Cortex of kidney (tissue), 1 donor: ENCODE measurements around the gene FGF5.
"Not testable (repeated sequence)": the region's sequence is repeated elsewhere in the genome, so short reads cannot be mapped to it uniquely, and the experiment has no call there.

Source experiments
- DNase-seq: peaks from one replicate; lab custom pipeline; 2025; lab: John Stamatoyannopoulos, UW

Gene FGF5

DNA sequence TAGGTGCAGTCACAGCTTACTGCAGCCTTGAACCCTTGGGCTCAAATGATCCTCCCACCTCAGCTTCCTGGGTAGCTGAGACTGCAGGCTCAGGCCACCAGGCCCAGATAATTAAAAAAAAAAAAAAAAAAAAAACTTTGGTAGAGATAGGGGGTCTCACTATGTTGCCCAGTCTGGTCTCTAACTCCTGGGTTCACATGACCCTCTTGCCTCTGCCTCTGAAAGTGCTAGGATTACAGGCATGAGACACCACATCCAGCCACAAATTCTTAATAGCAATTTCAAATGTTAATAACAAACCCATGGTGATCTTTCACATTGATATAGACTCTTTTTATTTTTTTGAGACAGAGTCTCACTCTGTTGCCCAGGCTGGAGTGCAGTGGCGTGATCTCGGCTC lies 12.3 kb upstream of the FGF5 start:
- DNase-seq = no peak

DNA sequence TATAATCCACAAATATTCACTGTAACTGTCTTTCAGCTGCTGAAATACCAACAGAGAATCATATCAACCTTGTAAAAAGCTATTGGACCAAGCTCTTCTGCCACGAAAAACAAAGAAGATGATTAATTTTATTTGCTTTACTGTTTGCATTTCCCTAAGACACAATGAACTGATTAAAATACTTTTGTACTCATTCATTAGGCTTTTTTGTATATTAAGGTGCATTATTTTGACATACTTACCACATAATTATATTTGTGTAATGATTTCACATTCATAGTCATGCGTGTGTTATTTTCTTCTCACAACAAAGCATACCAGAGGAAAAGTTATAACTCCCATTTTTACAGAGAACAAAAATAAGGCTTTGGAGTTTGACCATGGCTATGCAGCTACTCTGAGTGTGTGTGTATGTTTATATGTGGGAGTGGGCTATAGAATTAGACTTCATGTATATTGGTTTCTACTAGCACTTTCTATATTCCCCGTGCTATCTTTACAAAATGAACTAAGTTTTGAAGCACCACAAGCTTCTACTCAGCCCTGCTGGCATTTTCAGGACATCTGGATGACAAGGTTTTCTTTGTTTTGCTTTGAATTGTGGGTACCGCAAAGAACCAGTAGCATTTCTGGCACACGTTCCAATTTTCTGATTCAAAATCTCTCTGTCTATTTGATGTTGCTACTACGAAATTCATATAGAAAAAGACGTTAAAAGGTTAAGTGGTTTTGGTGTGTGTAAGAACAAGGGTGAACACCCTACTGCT lies 11.0 kb upstream of the FGF5 start:
- no peak for DNase-seq

DNA sequence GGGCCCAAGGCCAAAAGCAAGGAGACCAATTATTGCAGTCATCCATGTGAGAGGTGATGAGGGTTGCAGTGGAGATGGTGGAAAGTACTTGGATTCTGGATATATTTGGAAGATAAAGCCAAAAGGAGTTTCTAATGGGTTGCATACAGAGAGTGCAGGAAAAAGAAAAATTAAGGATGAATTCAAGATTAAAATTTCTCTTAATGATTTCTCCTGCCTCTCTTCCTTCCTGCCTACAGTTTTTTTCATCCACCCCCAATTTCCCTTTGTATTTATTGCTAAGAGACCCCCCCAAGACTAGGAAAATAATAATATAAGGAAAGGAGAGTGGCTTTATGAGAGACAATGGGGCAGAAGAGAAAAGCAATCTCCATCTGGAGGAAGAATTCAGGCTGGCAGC lies 8.6 kb upstream of the FGF5 start:
- DNase-seq = no peak

DNA sequence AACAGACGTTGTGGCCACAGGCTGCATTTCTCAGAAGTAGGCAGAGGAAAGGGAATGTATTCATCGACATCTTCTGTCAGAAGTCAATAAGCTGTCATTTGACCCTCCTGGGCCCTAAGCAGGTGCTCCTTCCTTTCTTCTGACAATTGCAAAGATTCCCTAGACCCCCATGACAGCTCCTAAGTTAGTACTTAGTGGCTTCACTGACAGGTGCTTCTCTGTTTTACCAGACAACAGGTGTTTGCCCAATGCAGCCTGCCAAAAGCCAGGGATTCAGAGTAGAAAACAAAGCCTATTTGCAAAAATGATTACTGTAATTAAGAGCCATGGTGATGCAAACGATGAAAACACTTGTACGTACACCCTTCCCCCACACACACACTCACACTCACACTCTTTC lies 7.5 kb upstream of the FGF5 start:
- DNase-seq = no peak

DNA sequence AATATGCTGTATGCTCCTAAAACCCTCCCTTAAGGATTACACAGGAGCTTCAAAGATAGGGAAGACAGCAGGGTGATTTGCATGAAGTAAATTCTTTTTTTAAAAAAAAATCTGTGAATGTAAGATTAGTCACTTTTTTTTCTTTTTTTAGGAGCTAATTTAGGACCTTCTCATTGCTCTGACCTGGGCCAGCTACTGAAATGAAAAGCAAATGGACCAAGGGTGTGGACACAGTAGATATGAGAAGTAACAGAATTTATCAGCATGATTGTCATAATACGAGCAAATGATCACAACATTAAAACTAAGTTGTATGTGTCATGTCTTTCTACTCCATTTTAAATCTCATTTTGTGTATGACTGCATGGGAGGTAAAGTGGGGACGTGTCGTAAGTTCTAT lies 6.6 kb upstream of the FGF5 start:
- no peak for DNase-seq

DNA sequence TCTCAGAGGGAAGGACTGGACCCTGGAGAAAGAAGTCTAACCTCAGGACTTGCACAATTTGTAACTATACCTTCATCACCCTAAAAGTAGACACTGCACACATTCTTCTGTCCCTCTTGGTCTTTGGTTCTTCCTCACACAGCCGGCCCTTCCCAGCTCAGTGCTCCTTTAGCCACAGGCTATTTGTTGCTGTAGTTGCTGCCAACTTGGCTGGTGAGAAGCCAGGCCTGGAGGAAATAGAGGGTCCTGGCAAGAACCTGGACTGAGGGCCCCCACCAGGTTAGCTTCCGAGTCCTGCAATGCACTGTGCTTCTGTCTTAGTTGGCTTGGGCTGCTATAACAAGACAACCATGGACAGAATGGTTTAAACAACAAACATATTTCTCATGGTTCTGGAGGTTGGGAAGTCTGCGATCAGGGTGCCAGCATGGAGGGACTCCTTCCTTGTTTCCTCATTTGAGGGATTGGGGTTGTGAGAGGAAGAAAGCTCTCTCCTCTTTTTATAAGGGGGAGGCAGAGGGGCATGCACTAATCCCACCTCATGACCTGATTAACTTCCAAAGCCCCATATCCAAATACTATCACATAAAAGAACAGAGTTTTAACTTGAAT lies 4.4 kb upstream of the FGF5 start:
- DNase-seq = no peak

DNA sequence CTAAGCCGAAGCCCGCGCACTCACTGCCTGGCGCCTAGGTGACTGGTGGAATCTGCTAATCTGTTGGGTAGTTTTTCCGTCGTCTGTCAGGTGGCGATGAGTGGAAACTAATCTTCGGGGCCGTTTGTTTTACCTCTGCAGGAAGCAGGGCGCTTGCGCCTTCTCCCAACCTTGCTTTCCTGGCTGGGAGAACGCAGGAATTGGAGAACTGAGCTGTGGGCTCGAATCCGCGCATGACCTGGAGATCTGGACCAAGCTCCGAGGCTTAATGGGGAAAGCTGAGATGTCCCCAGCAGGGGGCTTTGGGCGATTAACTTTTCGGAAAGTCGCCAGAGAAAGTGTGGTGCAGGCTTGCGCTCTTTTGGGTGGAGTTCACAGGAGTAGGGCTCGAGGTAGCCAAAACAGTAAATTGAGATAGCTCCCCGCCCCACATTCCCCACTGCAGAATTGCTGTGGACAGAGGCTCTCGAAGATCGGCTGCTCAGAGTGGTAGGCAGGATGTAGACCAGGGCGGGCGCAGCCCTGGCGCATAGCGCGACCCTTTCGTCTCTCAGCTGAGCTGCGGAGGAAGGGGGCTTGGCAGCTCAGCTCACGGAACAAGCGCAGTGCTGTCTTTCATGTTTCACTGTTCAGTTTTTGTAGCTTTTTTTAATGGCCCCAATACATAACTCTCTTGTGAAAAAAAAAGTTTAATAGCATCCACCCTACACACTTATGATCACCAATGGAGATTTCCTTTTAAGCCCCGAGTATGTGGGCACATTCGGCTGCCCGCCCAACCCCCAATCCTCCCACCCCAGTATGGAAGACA lies 2.7 kb upstream of the FGF5 start:
- DNase-seq = no peak

DNA sequence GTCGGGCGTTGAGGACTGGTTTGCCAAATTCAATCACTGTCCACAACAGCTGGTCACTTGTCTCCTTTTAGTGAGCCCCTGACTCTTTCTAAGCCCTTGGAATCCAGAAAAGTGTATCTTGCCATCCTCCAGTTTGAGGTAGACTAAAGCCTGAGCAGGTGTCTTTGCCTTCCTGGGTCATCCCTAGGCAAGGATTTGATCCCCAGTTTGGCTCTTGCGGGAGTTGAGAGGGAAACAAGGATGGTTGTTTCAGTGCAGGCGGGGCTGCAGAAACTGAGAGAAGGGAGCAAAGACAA lies 2.2 kb upstream of the FGF5 start:
- DNase-seq = no peak

DNA sequence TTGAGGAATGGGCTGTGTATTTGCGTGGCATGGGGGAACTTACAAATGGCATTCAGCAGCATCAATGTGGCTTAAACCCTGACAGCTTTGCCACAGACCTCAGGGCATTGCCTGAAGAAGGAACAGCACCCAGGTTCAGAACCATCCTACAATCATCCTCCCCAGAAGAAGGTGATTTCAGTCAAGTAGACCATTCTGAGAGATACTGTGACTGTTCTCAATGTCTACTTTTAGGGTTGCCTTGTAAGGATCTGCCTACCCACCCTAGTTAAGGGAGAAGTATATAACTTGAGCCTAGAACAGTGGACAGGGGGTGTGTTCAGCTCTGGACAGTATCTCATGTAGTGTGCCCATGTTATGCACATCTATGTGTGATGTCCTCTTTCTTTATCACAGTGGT lies 1.6 kb upstream of the FGF5 start:
- DNase-seq = no peak

DNA sequence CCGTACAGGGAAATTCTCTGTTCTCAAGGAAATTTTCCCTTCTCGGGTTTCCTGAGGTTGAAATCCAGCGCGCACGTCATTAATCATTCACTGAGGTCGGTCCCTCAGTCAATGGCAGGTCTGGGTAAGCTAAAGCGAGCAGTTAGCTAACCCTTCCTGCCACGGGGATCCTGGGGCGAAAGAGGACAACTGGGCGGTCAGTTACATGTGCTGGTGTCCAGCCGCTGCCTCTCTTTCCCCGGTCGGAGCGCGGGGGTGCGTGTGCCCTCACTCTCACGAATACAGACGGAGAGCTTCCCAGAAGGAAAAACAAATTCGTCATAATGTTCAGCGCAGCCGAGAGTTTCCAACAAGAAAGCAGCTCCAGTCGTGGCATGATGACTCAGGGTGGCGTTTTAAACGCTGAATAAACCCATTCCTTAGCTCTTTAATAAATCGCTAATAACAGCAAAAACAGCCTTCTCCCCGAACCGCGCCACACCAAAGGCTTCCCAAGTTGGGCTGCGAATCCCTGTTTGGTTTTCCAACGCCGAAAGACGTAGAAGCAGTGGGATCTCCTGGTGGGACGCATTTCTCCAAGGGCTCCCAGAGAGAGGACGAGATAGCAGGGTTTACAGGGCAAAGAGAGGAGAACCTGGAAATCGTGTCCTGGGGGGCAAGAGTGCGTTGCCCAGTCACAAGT lies 752 bp upstream of the FGF5 start:
- no peak for DNase-seq

DNA sequence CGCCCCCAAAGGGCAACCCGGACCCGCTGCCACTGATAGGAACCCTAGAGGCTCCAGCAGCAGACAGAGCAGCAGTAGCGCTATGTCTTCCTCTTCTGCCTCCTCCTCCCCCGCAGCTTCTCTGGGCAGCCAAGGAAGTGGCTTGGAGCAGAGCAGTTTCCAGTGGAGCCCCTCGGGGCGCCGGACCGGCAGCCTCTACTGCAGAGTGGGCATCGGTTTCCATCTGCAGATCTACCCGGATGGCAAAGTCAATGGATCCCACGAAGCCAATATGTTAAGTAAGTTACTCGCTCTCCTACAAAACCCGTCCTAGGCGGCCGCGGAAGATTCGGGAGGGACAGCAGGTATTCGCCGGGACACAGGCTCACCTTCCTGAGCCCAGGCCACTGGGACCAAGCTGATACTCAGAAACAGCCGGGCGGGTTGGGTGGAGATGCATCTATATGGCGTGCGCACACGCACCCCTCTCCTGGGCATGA lies 477 bp downstream of the FGF5 start:
- no peak for DNase-seq

DNA sequence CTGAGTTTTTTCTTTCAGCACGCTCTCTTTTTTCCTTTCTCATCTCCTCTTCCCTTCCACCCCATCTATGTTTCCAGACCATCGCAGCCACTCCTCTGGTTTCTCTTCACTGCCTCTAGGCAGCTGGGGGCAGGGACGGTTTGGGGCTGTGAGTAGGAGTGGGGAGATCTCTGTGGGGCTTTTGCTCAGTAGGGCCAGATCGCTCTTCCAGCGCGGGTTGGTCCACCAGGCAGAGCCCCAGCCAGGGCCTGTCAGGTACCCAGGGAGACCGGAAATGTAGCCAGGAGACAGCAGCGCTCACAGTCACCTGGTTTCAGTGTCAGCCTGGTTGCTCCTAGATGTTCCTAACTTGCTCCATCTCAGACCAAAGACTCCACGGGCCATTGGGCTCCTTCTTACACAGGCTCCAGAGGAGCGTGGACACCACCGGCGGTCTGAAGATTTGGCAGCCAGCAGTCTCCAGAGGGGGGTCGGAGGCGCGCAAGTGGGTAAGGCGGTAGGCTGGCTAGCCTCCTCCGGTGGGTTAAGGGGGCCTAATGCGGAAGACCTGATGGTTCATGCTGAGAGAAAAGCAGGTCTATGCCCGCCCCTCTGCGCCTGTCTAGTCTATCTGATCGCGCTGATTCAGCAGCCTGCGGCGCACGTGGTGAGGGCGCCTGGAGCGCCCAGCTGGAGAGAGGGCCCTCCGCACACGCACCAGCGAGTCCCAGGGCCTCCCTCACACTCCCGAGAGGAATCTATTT lies 1.8 kb downstream of the FGF5 start:
- no peak for DNase-seq

DNA sequence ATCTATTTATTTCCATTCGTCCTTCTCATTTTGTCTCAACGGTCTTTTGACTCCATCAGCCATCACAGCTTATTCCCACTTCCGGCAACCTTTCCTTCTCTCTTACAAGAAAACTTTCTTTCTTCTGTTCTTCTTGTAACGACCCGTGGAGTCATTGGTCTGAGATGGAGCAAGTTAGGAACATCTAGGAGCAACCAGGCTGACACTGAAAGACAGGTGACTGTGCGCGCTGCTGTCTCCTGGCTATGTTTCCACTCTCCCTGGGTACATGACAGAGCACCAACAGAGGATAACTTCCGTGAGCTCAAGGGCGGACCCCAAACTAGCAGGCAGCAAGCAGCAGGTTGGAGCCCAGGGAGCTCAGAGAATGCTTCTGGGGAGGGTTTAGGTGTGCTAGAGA lies 2.5 kb downstream of the FGF5 start:
- no peak for DNase-seq

DNA sequence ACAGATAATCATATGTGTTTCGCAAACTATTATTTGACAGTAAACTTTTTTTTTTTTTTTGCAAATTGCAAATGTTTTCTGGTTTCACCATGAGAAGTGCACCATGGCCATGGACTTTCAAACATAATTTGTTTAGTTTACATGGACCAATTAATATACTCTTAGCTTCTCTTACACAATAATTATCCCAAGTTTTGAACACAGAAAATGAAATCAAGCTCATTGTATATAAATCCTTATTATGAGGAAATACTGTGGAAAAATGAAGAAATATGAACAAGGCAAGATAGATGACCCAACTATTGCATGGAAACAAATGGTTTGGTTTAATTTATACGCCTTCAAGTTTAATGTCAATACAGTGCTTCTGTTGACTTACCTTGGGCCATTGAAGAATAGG lies 3.9 kb downstream of the FGF5 start:
- DNase-seq = no peak

DNA sequence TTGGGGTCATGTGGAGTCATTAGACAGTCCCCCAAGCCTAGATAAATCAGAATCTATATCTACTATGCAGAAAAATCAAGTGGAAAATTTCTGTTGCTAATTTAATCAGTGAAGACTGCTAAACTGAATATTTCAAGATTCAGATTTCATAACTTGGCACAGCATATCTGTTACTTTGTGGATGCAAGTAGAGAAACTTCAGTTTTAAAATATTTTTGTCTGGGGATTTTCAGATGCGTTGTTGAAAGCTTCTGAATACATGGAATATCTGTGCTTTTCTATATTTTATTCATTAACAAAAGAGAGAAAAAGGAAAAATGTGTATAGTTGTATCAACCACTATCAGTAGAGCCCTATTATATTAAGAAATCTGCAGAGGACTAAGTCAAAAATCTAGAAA lies 4.4 kb downstream of the FGF5 start:
- DNase-seq = no peak

DNA sequence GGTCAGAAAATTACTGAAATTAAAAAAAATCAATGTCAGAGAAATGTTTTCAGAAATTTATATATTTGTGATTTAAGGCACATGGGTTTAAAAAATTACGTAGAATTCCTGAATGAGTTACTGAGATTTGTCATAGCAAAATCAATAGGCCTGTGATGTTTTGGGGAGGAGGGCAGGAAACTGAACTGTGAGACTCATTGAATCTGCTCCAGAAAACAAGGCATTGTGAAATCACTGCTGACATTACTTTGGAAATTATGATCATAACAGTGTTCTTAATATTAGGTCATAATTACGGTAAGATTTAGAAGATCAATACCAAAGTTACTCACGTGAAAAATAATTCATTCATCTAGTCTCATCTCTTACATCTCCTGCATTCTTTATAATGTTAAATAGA lies 5.3 kb downstream of the FGF5 start:
- no peak for DNase-seq

DNA sequence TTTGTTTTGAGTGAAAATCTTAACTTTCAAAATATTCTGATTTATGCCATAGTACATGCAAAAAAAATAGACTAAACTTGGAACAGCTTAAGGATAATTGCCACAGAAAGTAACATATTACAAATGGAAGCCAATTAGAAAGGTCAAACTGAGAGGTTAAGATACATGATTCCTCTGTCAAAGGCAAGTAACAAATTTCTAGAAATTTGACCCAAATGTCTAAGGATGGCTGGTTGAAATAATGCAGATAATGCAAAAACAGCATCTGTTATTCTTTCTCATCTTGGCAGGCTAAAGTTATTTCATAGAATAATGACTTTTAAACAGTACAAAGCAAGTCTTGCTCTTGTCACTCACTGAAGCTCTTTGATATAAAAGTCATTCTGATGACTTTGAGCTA lies 10.5 kb downstream of the FGF5 start:
- DNase-seq = no peak

DNA sequence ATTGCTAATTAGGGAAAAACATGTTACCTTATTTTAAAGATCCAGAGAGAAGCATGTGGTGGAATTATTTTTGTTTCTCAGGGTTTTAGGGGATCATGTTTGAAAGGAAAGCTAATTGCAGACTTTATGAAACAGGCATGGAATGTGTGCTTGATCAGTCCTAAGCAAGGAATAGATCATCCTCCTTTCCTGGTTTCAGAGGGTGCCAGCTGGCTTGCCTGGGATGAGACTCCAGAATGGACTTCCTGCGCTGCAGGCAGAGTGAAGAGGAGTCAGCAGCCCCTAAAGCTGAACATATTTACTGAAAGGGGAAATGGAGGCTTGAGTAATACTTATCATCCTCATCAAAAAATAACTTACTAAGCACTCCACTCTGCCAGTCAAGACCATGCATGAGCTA lies 13.3 kb downstream of the FGF5 start:
- no peak for DNase-seq

DNA sequence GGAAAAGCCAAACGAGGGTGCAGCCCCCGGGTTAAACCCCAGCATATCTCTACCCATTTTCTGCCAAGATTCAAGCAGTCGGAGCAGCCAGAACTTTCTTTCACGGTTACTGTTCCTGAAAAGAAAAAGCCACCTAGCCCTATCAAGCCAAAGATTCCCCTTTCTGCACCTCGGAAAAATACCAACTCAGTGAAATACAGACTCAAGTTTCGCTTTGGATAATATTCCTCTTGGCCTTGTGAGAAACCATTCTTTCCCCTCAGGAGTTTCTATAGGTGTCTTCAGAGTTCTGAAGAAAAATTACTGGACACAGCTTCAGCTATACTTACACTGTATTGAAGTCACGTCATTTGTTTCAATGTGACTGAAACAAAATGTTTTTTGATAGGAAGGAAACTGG lies 20.0 kb downstream of the FGF5 start:
- DNase-seq = no peak

DNA sequence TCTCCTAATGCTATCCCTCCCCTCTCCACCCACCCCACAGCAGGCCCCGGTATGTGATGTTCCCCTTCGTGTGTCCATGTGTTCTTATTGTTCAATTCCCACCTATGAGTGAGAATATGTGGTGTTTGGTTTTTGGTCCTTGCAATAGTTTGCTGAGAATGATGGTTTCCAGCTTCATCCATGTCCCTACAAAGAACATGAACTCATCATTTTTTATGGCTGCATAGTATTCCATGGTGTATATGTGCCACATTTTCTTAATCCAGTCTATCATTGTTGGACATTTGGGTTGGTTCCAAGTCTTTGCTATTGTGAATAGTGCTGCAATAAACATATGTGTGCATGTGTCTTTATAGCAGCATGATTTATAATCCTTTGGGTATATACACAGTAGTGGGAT lies 24.2 kb downstream of the FGF5 start:
- not testable (repeated sequence) for DNase-seq

DNA sequence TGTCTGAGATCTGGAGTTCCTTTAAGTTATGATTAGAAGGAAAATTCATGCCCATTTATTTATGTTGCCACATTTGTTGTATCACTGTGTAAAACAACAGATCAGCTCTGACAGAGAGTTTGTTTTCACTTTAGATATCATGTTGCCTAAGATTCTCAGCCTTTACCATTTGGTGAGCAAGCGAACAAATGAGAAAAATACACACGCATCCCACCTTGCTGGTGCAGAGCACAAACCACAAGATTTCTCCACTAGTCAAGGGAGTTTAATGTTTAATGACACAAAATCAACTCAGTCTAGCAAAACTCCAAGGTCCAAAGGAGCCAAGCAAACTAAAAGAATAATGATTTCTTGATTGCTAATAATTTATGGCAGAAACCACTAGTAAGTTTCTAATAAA lies 27.7 kb downstream of the FGF5 start:
- no peak for DNase-seq

DNA sequence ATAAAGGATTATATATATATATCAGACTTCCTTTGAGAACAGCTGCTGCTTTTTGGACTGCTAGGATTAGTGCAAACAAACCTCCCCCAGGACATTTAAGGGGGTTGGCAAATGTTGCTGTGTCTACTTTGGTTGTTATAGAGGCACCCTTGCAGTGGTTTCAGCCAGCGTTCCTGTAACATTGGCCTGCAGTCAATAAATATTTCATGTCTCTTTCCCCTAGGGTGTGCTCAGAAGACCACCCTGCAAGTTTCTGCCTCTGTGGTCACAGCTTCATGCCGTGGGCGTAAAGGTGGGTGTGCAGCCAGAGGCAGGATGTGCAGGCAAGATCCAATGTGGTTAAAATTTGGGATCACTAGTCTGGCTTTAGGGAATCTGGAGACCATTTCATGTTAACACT lies 28.9 kb downstream of the FGF5 start:
- no peak for DNase-seq
